Activated B cell treated with CpG ODN at 0.5 μM for 24 hours (primary cell): Measurements from ENCODE around the gene RPS6KA2. TPM values are rescaled to one million over a fixed set of nuclear protein-coding genes. Genes with fewer than 3 reads are reported as not detected.

Source experiments
- ATAC-seq: fragments of 200-7000 bp; cut with Tn5 transposase; one replicate; pipeline ENCODE4 v1.10.0; 2021; ENCODE audit warnings: low read depth, mild to moderate bottlenecking, moderate library complexity
- CTCF ChIA-PET: fragments of 350-600 bp; sonication (Branson Sonifier 250); formaldehyde crosslinking; loops from one replicate; lab custom pipeline; 2021; ENCODE audit warnings: antibody characterized with exemption; lab: Charles Lee
- POLR2A ChIA-PET: fragments of 350-600 bp; sonication (Branson Sonifier 250); formaldehyde crosslinking; loops from one replicate; lab custom pipeline; 2021; ENCODE audit warnings: antibody characterized with exemption; lab: Charles Lee
- DNase-seq: peaks from one replicate; pipeline ENCODE4 v3.0.0; 2022
- H3K27ac Mint-ChIP-seq: one replicate; pipeline ENCODE4 v1.8.0; 2020; ENCODE audit warnings: mixed read lengths
- H3K27me3 Mint-ChIP-seq: one replicate; pipeline ENCODE4 v1.8.0; 2021; ENCODE audit warnings: mixed read lengths
- H3K36me3 Mint-ChIP-seq: one replicate; pipeline ENCODE4 v1.8.0; 2021; ENCODE audit warnings: low read depth, mixed read lengths
- H3K4me1 Mint-ChIP-seq: one replicate; pipeline ENCODE4 v1.8.0; 2021; ENCODE audit warnings: mixed read lengths
- H3K4me3 Mint-ChIP-seq: one replicate; pipeline ENCODE4 v1.8.0; 2020; ENCODE audit warnings: mild to moderate bottlenecking, mixed read lengths
- H3K9me3 Mint-ChIP-seq: one replicate; pipeline ENCODE4 v1.8.0; 2020; ENCODE audit warnings: mixed read lengths
- CTCF ChIP-seq: fragments of 200-600 bp; IDR thresholded peaks from one replicate; pipeline ENCODE4 v1.8.0; 2022; ENCODE audit warnings: antibody characterized with exemption, mild to moderate bottlenecking
- intact Hi-C: fragments of 100-400 bp; cut with micrococcal nuclease; formaldehyde crosslinking; loops from one replicate; pipeline ENCODE4 v1.15.1; 2024
- total RNA-seq: library from RNA; stranded (reverse); gene quantifications from 2 replicates; pipeline ENCODE4 v1.2.3, GENCODE V29; 2022

Gene RPS6KA2
- total RNA-seq, 1 donor from 2014 or later = 14.4 TPM

GRCh38 chr6:166672146-166672545 lies 45.1 kb upstream of the RPS6KA2 start:
- H3K4me3 Mint-ChIP-seq = no peak overlapping the region
- ATAC-seq (no peak), DNase-seq (no peak)
- H3K36me3 Mint-ChIP-seq = no peaks in the 10 kb centered on the region
- no peak overlapping the region for H3K27ac Mint-ChIP-seq
- POLR2A ChIA-PET = no interaction called here
- TF ChIP-seq CTCF = no peak
- peaks cover 35% of the 10 kb centered on the region for H3K27me3 Mint-ChIP-seq
- H3K9me3 Mint-ChIP-seq = no peaks in the 10 kb centered on the region
- intact Hi-C loops = no loop called here
- CTCF ChIA-PET = no interaction called here
- H3K4me1 Mint-ChIP-seq = peaks cover 12% of the 10 kb centered on the region

GRCh38 chr6:166671434-166672081 lies 44.5 kb upstream of the RPS6KA2 start:
- Mint-ChIP-seq H3K27me3 (peaks cover 37% of the 10 kb centered on the region), H3K36me3 (no peaks in the 10 kb centered on the region), H3K27ac (no peak overlapping the region), H3K9me3 (no peaks in the 10 kb centered on the region), H3K4me3 (no peak overlapping the region), H3K4me1 (peaks cover 12% of the 10 kb centered on the region)
- ChIA-PET CTCF (no interaction called here), POLR2A (no interaction called here)
- intact Hi-C loops = no loop called here
- TF ChIP-seq CTCF = no peak
- DNase-seq = no peak
- no peak for ATAC-seq

GRCh38 chr6:166670894-166671293 lies 43.8 kb upstream of the RPS6KA2 start:
- ChIA-PET CTCF (no interaction called here), POLR2A (no interaction called here)
- intact Hi-C loops = no loop called here
- no peak overlapping the region for H3K4me3 Mint-ChIP-seq
- TF ChIP-seq CTCF = no peak
- no peak for DNase-seq
- peaks cover 37% of the 10 kb centered on the region for H3K27me3 Mint-ChIP-seq
- H3K9me3 Mint-ChIP-seq = no peaks in the 10 kb centered on the region
- no peaks in the 10 kb centered on the region for H3K36me3 Mint-ChIP-seq
- H3K4me1 Mint-ChIP-seq = peaks cover 12% of the 10 kb centered on the region
- no peak overlapping the region for H3K27ac Mint-ChIP-seq
- ATAC-seq = no peak

GRCh38 chr6:166670013-166670412 lies 43.0 kb upstream of the RPS6KA2 start:
- Mint-ChIP-seq H3K27ac (no peak overlapping the region), H3K36me3 (no peaks in the 10 kb centered on the region), H3K4me1 (peaks cover 12% of the 10 kb centered on the region), H3K9me3 (no peaks in the 10 kb centered on the region), H3K27me3 (peaks cover 37% of the 10 kb centered on the region), H3K4me3 (no peak overlapping the region)
- intact Hi-C loops = no loop called here
- ATAC-seq (no peak), DNase-seq (no peak)
- ChIA-PET POLR2A (no interaction called here), CTCF (no interaction called here)
- TF ChIP-seq CTCF = no peak

GRCh38 chr6:166667796-166668610 lies 41.0 kb upstream of the RPS6KA2 start:
- H3K27me3 Mint-ChIP-seq = peaks cover 29% of the 10 kb centered on the region
- no peak for DNase-seq
- ATAC-seq = no peak
- no peak for TF ChIP-seq CTCF
- H3K36me3 Mint-ChIP-seq = no peaks in the 10 kb centered on the region
- ChIA-PET POLR2A (no interaction called here), CTCF (no interaction called here)
- H3K4me3 Mint-ChIP-seq = no peak overlapping the region
- intact Hi-C loops = no loop called here
- no peak overlapping the region for H3K27ac Mint-ChIP-seq
- peaks cover 8% of the 10 kb centered on the region for H3K4me1 Mint-ChIP-seq
- H3K9me3 Mint-ChIP-seq = no peaks in the 10 kb centered on the region
